GM23338 (cell line): Measurements from ENCODE around the gene MYO16. TPM values are rescaled to one million over a fixed set of nuclear protein-coding genes. Genes with fewer than 3 reads are reported as not detected.

Source experiments
- ATAC-seq: fragments of 200-7000 bp; cut with Tn5 transposase; 3 replicates; pipeline ENCODE4 v1.9.1; 2020
- DNase-seq: peaks from one replicate; pipeline ENCODE4 v3.0.0-alpha.2; 2015; ENCODE audit warnings: low spot score
- H2AFZ ChIP-seq: fragments of 200-600 bp; sonication (generic); 2 replicates; pipeline ENCODE4 v1.8.0; 2016; ENCODE audit warnings: antibody characterized with exemption, mild to moderate bottlenecking, moderate library complexity
- H3F3A ChIP-seq: fragments of 200-600 bp; sonication (generic); replicated peaks from 2 replicates; pipeline ENCODE4 v1.8.0; 2017; ENCODE audit warnings: antibody characterized with exemption, mixed run types, low read depth
- H3K27ac ChIP-seq: fragments of 200-600 bp; sonication (generic); 2 replicates; pipeline ENCODE4 v1.6.1; 2016; ENCODE audit warnings: low read depth
- H3K27me3 ChIP-seq: fragments of 200-600 bp; sonication (generic); 2 replicates; pipeline ENCODE4 v1.8.0; 2016; ENCODE audit warnings: mild to moderate bottlenecking, mixed run types, moderate library complexity; ENCODE audit not compliant: insufficient read depth
- H3K36me3 ChIP-seq: fragments of 200-600 bp; sonication (generic); 2 replicates; pipeline ENCODE4 v1.8.0; 2016; ENCODE audit warnings: mild to moderate bottlenecking; ENCODE audit not compliant: insufficient read depth
- H3K4me1 ChIP-seq: fragments of 200-600 bp; sonication (generic); 2 replicates; pipeline ENCODE4 v1.8.0; 2016; ENCODE audit warnings: mild to moderate bottlenecking, moderate library complexity; ENCODE audit not compliant: insufficient read depth
- H3K4me2 ChIP-seq: fragments of 200-600 bp; sonication (generic); 2 replicates; pipeline ENCODE4 v1.7.1; 2017; ENCODE audit warnings: mixed run types
- H3K4me3 ChIP-seq: fragments of 200-600 bp; sonication (generic); 2 replicates; pipeline ENCODE4 v1.6.1; 2016; ENCODE audit warnings: mixed run types
- H3K79me2 ChIP-seq: fragments of 200-600 bp; sonication (generic); replicated peaks from 2 replicates; pipeline ENCODE4 v1.8.0; 2017; ENCODE audit warnings: mild to moderate bottlenecking; ENCODE audit not compliant: insufficient read depth
- H3K9me2 ChIP-seq: fragments of 200-600 bp; sonication (generic); 2 replicates; pipeline ENCODE4 v1.8.0; 2017; ENCODE audit not compliant: insufficient read depth
- H4K20me1 ChIP-seq: fragments of 200-600 bp; sonication (generic); replicated peaks from 2 replicates; pipeline ENCODE4 v1.8.0; 2017; ENCODE audit warnings: mild to moderate bottlenecking; ENCODE audit not compliant: insufficient read depth
- H3K27ac Mint-ChIP-seq: 2 replicates; pipeline ENCODE4 v1.8.0; 2020; ENCODE audit warnings: inconsistent platforms, mild to moderate bottlenecking, moderate library complexity, mixed read lengths
- H3K27me3 Mint-ChIP-seq: 3 replicates; pipeline ENCODE4 v1.8.0; 2022; ENCODE audit warnings: low read depth, mild to moderate bottlenecking, moderate library complexity, mixed read lengths, inconsistent platforms; ENCODE audit not compliant: insufficient read depth, poor library complexity
- H3K36me3 Mint-ChIP-seq: 3 replicates; pipeline ENCODE4 v1.8.0; 2021; ENCODE audit warnings: low read depth, mild to moderate bottlenecking, inconsistent platforms, moderate library complexity, mixed read lengths
- H3K4me1 Mint-ChIP-seq: 3 replicates; pipeline ENCODE4 v1.8.0; 2020; ENCODE audit warnings: mild to moderate bottlenecking, inconsistent platforms, mixed read lengths
- H3K4me3 Mint-ChIP-seq: 3 replicates; pipeline ENCODE4 v1.8.0; 2021; ENCODE audit warnings: moderate library complexity, mild to moderate bottlenecking, inconsistent platforms, mixed read lengths
- H3K9me3 Mint-ChIP-seq: 3 replicates; pipeline ENCODE4 v1.8.0; 2020; ENCODE audit warnings: moderate library complexity, mild to moderate bottlenecking, inconsistent platforms, mixed read lengths
- CREB1 ChIP-seq: fragments of 250-450 bp; sonication (Bioruptor Pico); IDR thresholded peaks from 2 replicates; pipeline ENCODE4 v1.5.0; 2020; ENCODE audit warnings: low read depth, mild to moderate bottlenecking, moderate library complexity
- CTCF ChIP-seq, 2 experiments: fragments of 200-600 bp in 1 of 2; sonication (generic) in 1 of 2; conservative IDR thresholded peaks; 2 replicates each; pipeline versions ENCODE4 v1.5.1 to v1.6.1; 2016 to 2017; ENCODE audit warnings: antibody characterized with exemption in 2 of 2, low read depth in 2 of 2, mild to moderate bottlenecking in 2 of 2, moderate library complexity in 1 of 2
- ETS1 ChIP-seq: IDR thresholded peaks from 2 replicates; pipeline ENCODE4 v1.6.1; 2016; ENCODE audit warnings: antibody characterized with exemption
- EZH2 ChIP-seq: fragments of 200-600 bp; sonication (generic); IDR thresholded peaks from one replicate; pipeline ENCODE4 v1.8.0; 2017; ENCODE audit warnings: antibody characterized with exemption, mild to moderate bottlenecking, low read depth; ENCODE audit not compliant: unreplicated experiment
- EZH2phosphoT487 ChIP-seq: fragments of 200-600 bp; sonication (generic); IDR thresholded peaks from one replicate; pipeline ENCODE4 v1.8.1; 2018; ENCODE audit warnings: antibody characterized with exemption; ENCODE audit not compliant: unreplicated experiment
- JUNB ChIP-seq: IDR thresholded peaks from one replicate; pipeline ENCODE4 v1.6.1; 2016; ENCODE audit warnings: antibody characterized with exemption; ENCODE audit not compliant: unreplicated experiment
- NANOG ChIP-seq: IDR thresholded peaks from 2 replicates; pipeline ENCODE4 v1.6.1; 2016; ENCODE audit warnings: antibody characterized with exemption, borderline replicate concordance
- POLR2AphosphoS5 ChIP-seq: IDR thresholded peaks from 2 replicates; pipeline ENCODE4 v1.6.1; 2016; ENCODE audit warnings: antibody characterized with exemption, low read depth
- STAT1 ChIP-seq: IDR thresholded peaks from one replicate; pipeline ENCODE4 v1.6.1; 2016; ENCODE audit warnings: antibody characterized with exemption; ENCODE audit not compliant: unreplicated experiment
- ZNF462 ChIP-seq: fragments of 250-450 bp; sonication (Bioruptor Pico); IDR thresholded peaks from 2 replicates; pipeline ENCODE4 v1.5.0; 2020; ENCODE audit warnings: mild to moderate bottlenecking, moderate library complexity
- polyA plus RNA-seq: library from polyadenylated mRNA; unstranded; fragments of >200 nt; fragmentation: Nextera tagmentation; extraction: Ambion mirVana; gene quantifications from 2 replicates; pipeline ENCODE4 v1.2.1, GENCODE V29; 2016
- total RNA-seq: library from RNA; depleted of rRNA; stranded (reverse); fragments of >200 nt; shearing (Covaris generic); gene quantifications from 2 replicates; pipeline ENCODE4 v1.2.3, GENCODE V29; 2014

MYO16 gene
- total and polyA plus RNA-seq, 2 experiments from 2014 or later: 0.10 to 0.13 TPM

GRCh38 chr13:108980237-108980636 is 350.8 kb downstream of the MYO16 start:
- Mint-ChIP-seq H3K27me3 (no peaks in the 10 kb centered on the region), H3K27ac (no peak overlapping the region)
- H2AFZ ChIP-seq: no peak overlapping the region

More at GRCh38 chr13:108980237-108980636, 350.8 kb downstream of the MYO16 start:
- Histone ChIP-seq H3K9me2 (no peaks in the 10 kb centered on the region), H4K20me1 (no peaks in the 10 kb centered on the region), H3F3A (no peaks in the 10 kb centered on the region), H3K27ac (no peak overlapping the region), H3K79me2 (no peaks in the 10 kb centered on the region), H3K36me3 (no peaks in the 10 kb centered on the region), H3K4me1 (no peaks in the 10 kb centered on the region), H3K27me3 (no peaks in the 10 kb centered on the region), H3K4me3 (no peak overlapping the region), H3K4me2 (no peak overlapping the region)
- ATAC-seq: no peak
- H3K4me3 Mint-ChIP-seq: no peak overlapping the region
- H3K36me3 Mint-ChIP-seq: no peaks in the 10 kb centered on the region; the same call in 2 of the 3 replicates
- DNase-seq: no peak
- 0 out of 3 replicates have a peak, but pooled peaks cover 5% of the 10 kb centered on the region for H3K4me1 Mint-ChIP-seq
- TF ChIP-seq EZH2phosphoT487 (no peak), EZH2 (no peak), NANOG (no peak), CREB1 (CRISPR knock-in tag) (no peak), ZNF462 (CRISPR knock-in tag) (no peak), POLR2AphosphoS5 (no peak), CTCF (conservative IDR thresholded peaks at IDR 0.05; ENCODE audit: low read depth in 2 of 2) (no peak), ETS1 (no peak), STAT1 (no peak), JUNB (no peak)
- H3K9me3 Mint-ChIP-seq: peaks cover 8% of the 10 kb centered on the region; the same call in 1 of the 3 replicates
